RWPE1 (cell line): ENCODE measurements around the gene GPR137.

ENCODE experiments used
- CTCF ChIA-PET: fragments of 350-600 bp; sonication (Branson Sonifier 250); formaldehyde crosslinking; extraction: SDS; loops from one replicate; lab custom pipeline; 2021; lab: Yijun Ruan, JAX
- POLR2A ChIA-PET: fragments of 400-600 bp; formaldehyde crosslinking; extraction: SDS; loops from one replicate; lab custom pipeline; 2020; ENCODE audit warnings: antibody characterized with exemption; ENCODE audit not compliant: low non-redundant PET; lab: Yijun Ruan, JAX
- DNase-seq: peaks from one replicate; pipeline ENCODE4 v3.0.0; 2012; ENCODE audit warnings: low spot score
- H3K27ac ChIP-seq: fragments of 450-650 bp; 2 replicates; pipeline ENCODE4 v1.5.1; 2017
- TF ChIP-seq, protein P1 (sequence below): fragments of 450-650 bp; conservative IDR thresholded peaks from 2 replicates; pipeline ENCODE4 v1.5.1; 2017; ENCODE audit warnings: low read depth, mild to moderate bottlenecking

The GPR137 gene

DNA sequence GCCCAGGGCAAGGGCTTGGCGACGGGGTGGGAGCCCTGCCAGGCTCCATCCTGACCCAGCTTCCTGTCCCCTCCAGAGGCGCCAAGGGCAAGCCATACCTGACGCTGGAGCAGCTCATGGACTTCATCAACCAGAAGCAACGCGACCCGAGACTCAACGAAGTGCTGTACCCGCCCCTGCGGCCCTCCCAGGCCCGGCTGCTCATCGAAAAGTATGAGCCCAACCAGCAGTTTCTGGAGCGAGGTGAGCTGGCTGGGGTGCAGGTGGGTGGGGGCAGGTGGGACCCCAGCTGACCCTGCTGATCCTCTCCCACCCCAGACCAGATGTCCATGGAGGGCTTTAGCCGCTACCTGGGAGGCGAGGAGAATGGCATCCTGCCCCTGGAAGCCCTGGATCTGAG lies 29.3 kb upstream of the GPR137 start:
- ChIA-PET CTCF (interaction anchor here (0.7 kb wide), 1 partner anchor 50 kb away, joined by 6 read pairs; no protein-coding TSS in a partner anchor), POLR2A (no interaction called here)
- peak overlapping the region; percentile 98 for H3K27ac ChIP-seq
- TF ChIP-seq, protein P1, sequence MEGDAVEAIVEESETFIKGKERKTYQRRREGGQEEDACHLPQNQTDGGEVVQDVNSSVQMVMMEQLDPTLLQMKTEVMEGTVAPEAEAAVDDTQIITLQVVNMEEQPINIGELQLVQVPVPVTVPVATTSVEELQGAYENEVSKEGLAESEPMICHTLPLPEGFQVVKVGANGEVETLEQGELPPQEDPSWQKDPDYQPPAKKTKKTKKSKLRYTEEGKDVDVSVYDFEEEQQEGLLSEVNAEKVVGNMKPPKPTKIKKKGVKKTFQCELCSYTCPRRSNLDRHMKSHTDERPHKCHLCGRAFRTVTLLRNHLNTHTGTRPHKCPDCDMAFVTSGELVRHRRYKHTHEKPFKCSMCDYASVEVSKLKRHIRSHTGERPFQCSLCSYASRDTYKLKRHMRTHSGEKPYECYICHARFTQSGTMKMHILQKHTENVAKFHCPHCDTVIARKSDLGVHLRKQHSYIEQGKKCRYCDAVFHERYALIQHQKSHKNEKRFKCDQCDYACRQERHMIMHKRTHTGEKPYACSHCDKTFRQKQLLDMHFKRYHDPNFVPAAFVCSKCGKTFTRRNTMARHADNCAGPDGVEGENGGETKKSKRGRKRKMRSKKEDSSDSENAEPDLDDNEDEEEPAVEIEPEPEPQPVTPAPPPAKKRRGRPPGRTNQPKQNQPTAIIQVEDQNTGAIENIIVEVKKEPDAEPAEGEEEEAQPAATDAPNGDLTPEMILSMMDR, result no peak
- DNase-seq, result no peak

GRCh38 chr11:64258356-64258755 lies 27.3 kb upstream of the GPR137 start:
- ChIA-PET CTCF (interaction anchor here (1.3 kb wide), 1 partner anchor 10 kb away, joined by 3 read pairs; no protein-coding TSS in a partner anchor), POLR2A (interaction anchor here (0.5 kb wide), 1 partner anchor 89 kb away, joined by 3 read pairs; no protein-coding TSS in a partner anchor)
- TF ChIP-seq, protein P1, result no peak
- no peak for DNase-seq
- H3K27ac ChIP-seq, result peak overlapping the region; percentile 98

DNA sequence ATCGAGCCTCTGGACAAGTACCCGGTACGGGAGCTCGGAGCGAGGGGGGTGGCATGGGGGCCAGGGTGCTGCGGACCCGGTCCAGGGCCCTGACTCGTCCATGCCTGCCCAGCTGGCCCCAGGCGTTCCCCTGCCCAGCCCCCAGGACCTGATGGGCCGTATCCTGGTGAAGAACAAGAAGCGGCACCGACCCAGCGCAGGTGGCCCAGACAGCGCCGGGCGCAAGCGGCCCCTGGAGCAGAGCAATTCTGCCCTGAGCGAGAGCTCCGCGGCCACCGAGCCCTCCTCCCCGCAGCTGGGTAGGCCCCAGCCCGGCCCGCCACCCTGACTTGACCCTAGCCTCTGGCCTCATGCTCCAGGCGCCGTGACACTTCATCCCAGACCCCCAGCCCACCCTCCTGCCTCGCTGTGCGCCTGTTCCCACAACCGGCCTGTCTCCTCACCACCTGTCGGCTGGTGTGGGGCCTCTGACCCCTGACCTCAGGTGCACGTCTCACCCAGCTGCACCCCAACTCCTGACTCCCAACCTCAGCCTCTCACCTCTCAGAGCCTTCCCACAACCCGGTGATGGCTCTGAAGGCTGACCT lies 26.6 kb upstream of the GPR137 start:
- CTCF ChIA-PET, result interaction anchor here (0.6 to 1.3 kb wide), 3 partner anchors 9 to 484 kb away, joined by 3 read pairs; no protein-coding TSS in a partner anchor
- no peak for DNase-seq
- POLR2A ChIA-PET, result no interaction called here
- peak overlapping the region; percentile 38; the same call in 1 of the 2 replicates for H3K27ac ChIP-seq
- TF ChIP-seq, protein P1, result no peak

- POLR2A ChIA-PET, result no interaction called here
- CTCF ChIA-PET, result interaction anchor here (1.3 kb wide), 1 partner anchor 9 kb away, joined by 3 read pairs; no protein-coding TSS in a partner anchor
- no peak for DNase-seq
- H3K27ac ChIP-seq, result peak overlapping the region; percentile 38
- TF ChIP-seq, protein P1, result no peak
Measured at GRCh38 chr11:64259533-64260067, 26.0 kb upstream of the GPR137 start.

DNA sequence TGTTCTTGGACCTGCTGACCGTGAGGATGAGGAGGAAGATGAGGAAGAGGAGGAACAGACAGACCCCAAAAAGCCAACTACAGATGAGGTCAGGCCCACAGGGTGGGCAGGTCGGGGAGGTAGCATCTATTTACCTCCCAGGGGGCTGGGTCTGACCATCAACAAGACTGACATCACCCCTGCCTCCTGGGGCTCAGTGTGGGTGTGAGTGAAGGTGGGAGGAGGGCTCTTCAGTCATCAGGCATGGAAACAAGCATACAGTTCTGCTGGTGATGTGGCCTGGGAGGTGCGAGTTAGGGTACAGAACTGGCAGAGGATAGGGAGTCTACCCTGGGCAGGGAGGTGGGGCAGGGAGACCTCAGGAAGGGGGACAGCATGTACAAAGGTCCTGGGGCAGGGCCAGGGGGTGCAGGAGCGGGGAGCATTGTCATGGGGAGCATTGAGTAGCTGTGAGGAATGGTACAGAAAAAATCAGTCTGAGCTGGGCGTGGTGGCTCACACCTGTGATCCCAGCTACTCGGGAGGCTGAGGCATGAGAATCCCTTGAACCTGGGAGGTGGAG lies 25.4 kb upstream of the GPR137 start:
- ChIA-PET POLR2A (no interaction called here), CTCF (no interaction called here)

GRCh38 chr11:64261556-64262080 lies 24.0 kb upstream of the GPR137 start:
- CTCF ChIA-PET, result interaction anchor here (0.5 kb wide), 1 partner anchor 40 kb away, joined by 3 read pairs; no protein-coding TSS in a partner anchor

More for the DNA sequence above, 25.4 kb upstream of the GPR137 start:
- peak overlapping the region; percentile 38 for H3K27ac ChIP-seq
- DNase-seq, result no peak
- TF ChIP-seq, protein P1, result no peak

More at GRCh38 chr11:64261556-64262080, 24.0 kb upstream of the GPR137 start:
- TF ChIP-seq, protein P1, result no peak
- POLR2A ChIA-PET, result no interaction called here
- peak overlapping the region; percentile 99 for H3K27ac ChIP-seq
- no peak for DNase-seq
